Skeletal muscle cell (primary cell): ENCODE results near the gene ARVCF.
"Not testable (repeated sequence)": the region's sequence is repeated elsewhere in the genome, so short reads cannot be mapped to it uniquely, and the experiment has no call there.

Experiments
- DNase-seq: peaks from one replicate; pipeline ENCODE4 v3.0.0-alpha.2; 2010; ENCODE audit warnings: low read depth
- H3K4me3 ChIP-seq: 2 replicates; pipeline ENCODE4 v1.5.1; 2011; ENCODE audit warnings: low read depth, mild to moderate bottlenecking, control low read depth, low read length, moderate library complexity

Gene ARVCF

GRCh38 chr22:19932367-19933206 is 84.0 kb downstream of the ARVCF start:
- H3K4me3 ChIP-seq, result no peak overlapping the region

GRCh38 chr22:19931514-19931913 is 85.1 kb downstream of the ARVCF start:
- no peak overlapping the region for H3K4me3 ChIP-seq
- no peak for DNase-seq

More at GRCh38 chr22:19932367-19933206, 84.0 kb downstream of the ARVCF start:
- DNase-seq, result no peak

DNA sequence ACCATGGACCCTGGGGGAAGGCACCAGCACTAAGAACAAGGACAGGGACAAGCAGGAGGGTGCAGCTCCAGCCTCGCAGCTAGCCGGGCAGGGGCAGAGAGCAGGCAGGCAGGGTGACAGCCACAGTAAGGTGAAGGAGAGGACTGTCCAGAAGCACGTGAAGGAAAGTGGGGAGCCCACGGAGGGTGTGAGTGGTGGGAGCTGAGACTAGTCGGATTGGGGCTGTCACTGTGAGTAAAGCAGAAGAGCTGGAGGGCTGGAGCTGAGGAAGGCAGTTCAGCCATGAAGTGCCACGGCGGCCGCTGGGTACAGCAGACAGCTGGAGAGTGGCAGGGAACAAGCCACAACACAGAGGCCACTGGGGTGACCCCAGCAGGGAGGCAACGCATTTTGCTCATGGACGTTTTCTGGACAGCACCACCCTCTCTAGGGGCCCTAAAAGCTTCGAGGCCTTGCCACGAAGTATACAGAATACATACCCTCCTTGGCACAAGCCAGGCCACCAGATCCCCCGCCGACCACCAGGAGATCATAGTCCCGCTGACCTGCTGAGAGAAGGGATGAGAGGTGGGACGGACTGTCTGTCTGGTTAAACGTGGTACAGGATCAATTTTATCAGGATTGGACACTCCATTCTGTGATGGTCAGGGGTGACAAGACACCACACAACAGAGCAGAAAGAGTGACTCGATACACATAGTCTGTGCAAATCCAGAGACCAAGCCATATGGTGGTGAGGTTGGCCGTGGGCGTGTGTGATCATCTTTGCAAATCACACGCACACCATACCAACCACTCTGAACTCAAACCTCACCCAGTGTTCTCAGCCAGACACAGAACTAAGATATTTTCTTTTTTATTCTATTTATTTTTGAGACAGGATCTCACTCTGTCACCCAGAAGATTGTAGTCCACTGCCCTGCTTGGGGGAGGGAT is 85.8 kb downstream of the ARVCF start:
- no peak overlapping the region for H3K4me3 ChIP-seq
- no peak for DNase-seq

DNA sequence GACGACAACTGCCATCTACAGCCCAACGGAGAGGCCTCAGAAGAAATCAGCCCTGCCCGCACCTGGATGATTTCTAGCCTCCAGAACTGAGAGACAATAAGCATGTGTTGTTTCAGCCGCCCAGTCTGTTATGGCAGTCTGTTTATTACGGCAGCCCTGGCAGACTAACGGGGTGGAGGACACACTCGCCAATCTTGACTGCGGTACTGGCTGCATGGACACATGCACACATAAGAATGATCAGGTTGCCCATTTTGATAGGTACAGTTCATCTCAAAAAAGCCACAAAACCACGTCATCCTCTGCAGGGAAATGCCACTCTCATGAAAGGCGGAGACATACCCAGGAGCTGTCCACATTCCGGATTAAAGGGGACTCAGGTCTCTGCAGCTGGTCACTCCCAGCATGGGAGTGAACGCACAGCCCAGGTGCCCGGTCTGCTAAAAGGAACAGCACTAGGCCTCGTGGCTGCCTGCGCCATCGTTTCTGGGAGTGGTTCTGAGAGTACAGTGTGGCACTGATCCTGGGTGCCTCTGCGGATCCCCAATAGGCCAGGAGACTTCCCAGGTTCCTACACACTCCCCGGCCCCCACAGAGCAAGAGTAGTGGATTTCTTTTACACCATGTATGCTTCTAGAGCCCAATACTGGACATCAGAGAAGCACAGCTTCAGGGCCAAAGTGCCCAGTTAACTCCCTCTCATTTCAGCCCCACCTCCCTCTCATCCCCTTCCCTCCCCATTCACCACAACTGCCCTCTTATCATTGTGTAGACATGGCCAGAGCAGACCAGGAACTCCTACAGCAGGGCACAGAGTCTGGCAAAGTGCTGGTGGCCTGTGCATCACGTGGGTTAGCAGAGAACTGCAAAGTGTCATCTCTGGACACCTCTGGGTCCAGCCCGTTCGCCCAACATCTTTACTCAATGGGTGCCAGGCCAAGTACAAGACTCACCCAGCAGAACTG is 86.8 kb downstream of the ARVCF start:
- no peak for DNase-seq
- H3K4me3 ChIP-seq, result no peak overlapping the region

DNA sequence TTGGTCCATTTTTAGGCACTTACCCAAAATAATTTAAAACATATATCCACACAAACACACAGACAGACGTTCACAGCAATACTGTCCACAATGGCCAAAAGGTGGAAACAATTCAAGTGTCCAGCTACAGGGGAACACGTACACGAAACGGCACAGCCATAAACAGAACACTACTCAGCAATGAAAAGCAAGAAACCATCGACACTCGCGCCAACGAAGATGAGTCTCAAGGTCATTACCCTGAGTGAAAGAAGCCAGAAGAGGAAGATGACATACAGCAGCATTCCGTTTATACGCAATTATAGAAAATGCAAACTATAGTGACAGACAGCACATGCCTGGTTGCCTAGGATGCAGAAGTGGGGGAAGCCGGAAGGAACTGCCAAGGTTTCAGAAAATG is 88.4 kb downstream of the ARVCF start:
- no peak overlapping the region for H3K4me3 ChIP-seq
- DNase-seq, result no peak

DNA sequence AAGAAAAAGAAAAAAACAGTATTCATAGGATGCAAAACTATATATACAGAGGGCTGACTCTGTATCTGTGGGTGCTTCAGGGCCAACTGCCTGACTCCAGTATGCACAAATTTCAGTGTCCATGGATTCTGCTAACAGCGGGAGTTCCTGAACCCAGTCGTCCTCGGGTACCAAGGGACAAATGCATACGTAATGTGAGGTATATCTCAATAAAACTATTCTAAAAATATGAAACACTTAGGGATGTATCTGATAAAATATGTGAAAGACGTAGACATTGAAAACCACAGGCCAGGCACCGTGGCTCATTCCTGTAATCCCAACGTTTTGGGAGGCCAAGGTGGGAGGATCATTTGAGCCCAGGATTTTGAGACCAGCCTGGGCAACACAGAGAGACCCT is 88.9 kb downstream of the ARVCF start:
- no peak overlapping the region for H3K4me3 ChIP-seq
- no peak for DNase-seq

DNA sequence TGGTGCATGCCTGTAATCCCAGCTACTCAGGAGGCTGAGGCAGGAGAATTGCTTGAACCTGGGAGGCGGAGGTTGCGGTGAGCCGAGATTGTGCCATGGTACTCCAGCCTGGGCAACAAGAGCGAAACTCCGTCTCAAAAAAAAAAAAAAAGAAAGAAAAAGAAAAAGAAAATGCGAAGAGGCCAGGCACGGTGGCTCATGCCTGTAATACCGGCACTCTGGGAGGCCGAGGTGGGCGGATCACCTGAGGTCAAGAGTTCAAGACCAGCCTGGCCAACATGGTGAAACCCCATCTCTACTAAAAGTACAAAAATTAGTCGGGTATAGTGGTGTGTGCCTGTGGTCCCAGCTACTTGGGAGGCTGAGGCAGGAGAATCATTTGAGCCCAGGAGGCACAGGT is 90.6 kb downstream of the ARVCF start:
- H3K4me3 ChIP-seq, DNase-seq: not testable (repeated sequence)

DNA sequence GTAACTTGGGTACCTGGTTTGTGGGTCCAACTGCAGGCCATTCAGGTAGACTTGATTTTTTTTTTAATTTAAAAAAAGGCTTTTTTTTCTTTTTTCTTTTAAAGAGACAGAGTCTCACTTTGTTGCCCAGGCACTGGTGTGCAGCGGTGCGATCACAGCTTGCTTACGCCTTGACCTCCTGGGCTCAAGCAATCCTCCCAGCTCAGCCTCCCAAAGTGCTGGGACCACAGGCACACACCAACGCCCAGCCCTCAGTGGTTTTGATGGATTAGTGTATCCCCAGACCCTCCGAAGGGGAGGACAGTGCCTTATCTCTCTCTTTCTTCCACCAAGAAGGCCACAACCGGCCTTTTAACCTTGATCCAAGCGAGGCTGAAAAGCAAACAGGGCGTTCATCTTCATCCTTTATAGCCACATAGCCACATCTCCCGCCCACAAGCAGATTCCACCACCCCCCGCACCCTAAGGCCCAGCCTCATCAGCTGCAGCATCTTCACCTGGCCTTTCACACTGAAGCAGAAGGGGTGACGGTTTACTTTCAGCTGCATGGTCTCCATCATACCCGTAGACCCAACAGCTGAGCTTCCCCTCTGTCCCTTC is 92.6 kb downstream of the ARVCF start:
- H3K4me3 ChIP-seq, result no peak overlapping the region
- DNase-seq, result no peak

- H3K4me3 ChIP-seq, result no peak overlapping the region
- DNase-seq, result no peak
These were observed 95.0 kb downstream of the ARVCF start for GRCh38 chr22:19921544-19922081.
